ENCODE measurements around the gene FZR1.

GRCh38 chr19:3483226-3483628 lies 22.9 kb upstream of the FZR1 start, which contains the start of gene SMIM44:
- TF ChIP-seq CTCF (conservative IDR thresholded peaks at IDR 0.05; ENCODE audit: low read length) (no peak), EZH2phosphoT487 (IDR thresholded peaks at IDR 0.05; ENCODE audit: borderline replicate concordance, low read depth, low read length) (no peak)

Data from OCI-LY7 (cell line).